Neural cell (in vitro differentiated cells): Measurements from ENCODE around the gene ASAP3. TPM values are rescaled to one million over a fixed set of nuclear protein-coding genes. Genes with fewer than 3 reads are reported as not detected.
"Not testable (repeated sequence)": the region's sequence is repeated elsewhere in the genome, so short reads cannot be mapped to it uniquely, and the experiment has no call there.

Source experiments
- H2AFZ ChIP-seq: fragments of 200-600, 300-800 bp; sonication (generic), shearing (Covaris generic); 2 replicates; pipeline ENCODE4 v1.6.0; 2014; ENCODE audit warnings: low read depth, mild to moderate bottlenecking, antibody characterized with exemption, low read length, moderate library complexity
- H3F3A ChIP-seq: fragments of 200-600 bp; shearing (Covaris generic); 2 replicates; pipeline ENCODE4 v1.6.1; 2016; ENCODE audit warnings: mild to moderate bottlenecking, moderate library complexity, mixed read lengths, antibody characterized with exemption, low read length; ENCODE audit not compliant: insufficient read depth, poor library complexity, severe bottlenecking
- H3K27ac ChIP-seq: fragments of 200-600, 300-800 bp; sonication (generic), shearing (Covaris generic); 2 replicates; pipeline ENCODE4 v1.5.1; 2014; ENCODE audit warnings: mild to moderate bottlenecking, low read length, moderate library complexity
- H3K27me3 ChIP-seq: fragments of 300-800, 200-600 bp; sonication (generic), shearing (Covaris generic); 2 replicates; pipeline ENCODE4 v1.6.0; 2014; ENCODE audit warnings: mild to moderate bottlenecking, low read depth, low read length, moderate library complexity; ENCODE audit not compliant: insufficient read depth
- H3K36me3 ChIP-seq: fragments of 300-800, 200-600 bp; sonication (generic), shearing (Covaris generic); 2 replicates; pipeline ENCODE4 v1.5.1; 2014; ENCODE audit warnings: mild to moderate bottlenecking, antibody characterized with exemption, low read length, moderate library complexity; ENCODE audit not compliant: insufficient read depth
- H3K4me2 ChIP-seq: fragments of 300-800, 200-600 bp; sonication (generic), shearing (Covaris generic); 2 replicates; pipeline ENCODE4 v1.6.0; 2014; ENCODE audit warnings: mild to moderate bottlenecking, low read length
- H3K4me3 ChIP-seq: fragments of 300-800, 200-600 bp; sonication (generic), shearing (Covaris generic); 2 replicates; pipeline ENCODE4 v1.5.1; 2014; ENCODE audit warnings: mild to moderate bottlenecking, low read length, moderate library complexity
- H3K79me2 ChIP-seq: fragments of 200-600 bp; shearing (Covaris generic); replicated peaks from 2 replicates; pipeline ENCODE4 v1.6.0; 2014; ENCODE audit warnings: mild to moderate bottlenecking, low read length, moderate library complexity; ENCODE audit not compliant: insufficient read depth
- H3K9ac ChIP-seq: fragments of 300-800, 200-600 bp; sonication (generic), shearing (Covaris generic); 2 replicates; pipeline ENCODE4 v1.6.1; 2016; ENCODE audit warnings: mild to moderate bottlenecking, low read length, mixed read lengths
- H3K9me2 ChIP-seq: fragments of 200-600 bp; shearing (Covaris generic); 2 replicates; pipeline ENCODE4 v1.6.1; 2016; ENCODE audit warnings: mild to moderate bottlenecking, low read length, mixed read lengths; ENCODE audit not compliant: insufficient read depth
- H3K9me3 ChIP-seq: fragments of 200-600, 300-800 bp; sonication (generic), shearing (Covaris generic); 2 replicates; pipeline ENCODE4 v1.6.1; 2016; ENCODE audit warnings: mild to moderate bottlenecking, mixed run types, low read length, moderate library complexity, mixed read lengths
- H4K20me1 ChIP-seq: fragments of 200-600 bp; shearing (Covaris generic); 2 replicates; pipeline ENCODE4 v1.6.1; 2016; ENCODE audit warnings: mild to moderate bottlenecking, mixed run types; ENCODE audit not compliant: insufficient read depth
- EP300 ChIP-seq: fragments of 450-650 bp; conservative IDR thresholded peaks from 2 replicates; pipeline ENCODE4 v1.6.1; 2014; ENCODE audit warnings: antibody characterized with exemption, mild to moderate bottlenecking, moderate library complexity; ENCODE audit not compliant: poor library complexity, severe bottlenecking
- EZH2 ChIP-seq: fragments of 200-600, 300-800 bp; shearing (Covaris generic), sonication (generic); IDR thresholded peaks from 2 replicates; pipeline ENCODE4 v1.6.1; 2014; ENCODE audit warnings: antibody characterized with exemption, low read length, borderline replicate concordance, mild to moderate bottlenecking; ENCODE audit not compliant: insufficient read depth, poor library complexity, severe bottlenecking
- MXI1 ChIP-seq: fragments of 450-650 bp; conservative IDR thresholded peaks from 2 replicates; pipeline ENCODE4 v1.6.1; 2014; ENCODE audit warnings: antibody characterized with exemption, mild to moderate bottlenecking; ENCODE audit not compliant: poor library complexity, severe bottlenecking
- POLR2AphosphoS5 ChIP-seq: IDR thresholded peaks from 2 replicates; pipeline ENCODE4 v1.6.1; 2012
- RAD21 ChIP-seq: fragments of 450-650 bp; conservative IDR thresholded peaks from 2 replicates; pipeline ENCODE4 v1.6.1; 2014; ENCODE audit warnings: antibody characterized with exemption, mild to moderate bottlenecking, moderate library complexity
- REST ChIP-seq: IDR thresholded peaks from 2 replicates; pipeline ENCODE4 v1.6.1; 2012; ENCODE audit warnings: borderline replicate concordance
- SMC3 ChIP-seq: fragments of 450-650 bp; conservative IDR thresholded peaks from 2 replicates; pipeline ENCODE4 v1.6.1; 2014; ENCODE audit warnings: antibody characterized with exemption, mild to moderate bottlenecking, moderate library complexity; ENCODE audit not compliant: poor library complexity
- TAF1 ChIP-seq: IDR thresholded peaks from 2 replicates; pipeline ENCODE4 v1.6.1; 2012; ENCODE audit warnings: low read depth
- polyA plus RNA-seq: library from polyadenylated mRNA; depleted of rRNA; stranded (reverse); fragments of >200 nt; gene quantifications from 2 replicates; pipeline ENCODE4 v1.2.3, GENCODE V29; 2014
- TF ChIP-seq, protein P1 (sequence below): fragments of 450-650 bp; IDR thresholded peaks from 2 replicates; pipeline ENCODE4 v1.5.1; 2014; ENCODE audit warnings: antibody characterized with exemption, mild to moderate bottlenecking, moderate library complexity; ENCODE audit not compliant: poor library complexity, severe bottlenecking

The ASAP3 gene
- polyA plus RNA-seq, 1 donor from 2014 or later = 24.9 TPM

GRCh38 chr1:23506376-23507107, 22.6 kb upstream of the ASAP3 start:
- no peaks in the 10 kb centered on the region for H3F3A ChIP-seq
- H3K9me3 ChIP-seq = no peaks in the 10 kb centered on the region
- H3K4me2 ChIP-seq = no peak overlapping the region
- no peak overlapping the region for H2AFZ ChIP-seq
- no peaks in the 10 kb centered on the region for H3K36me3 ChIP-seq
- no peaks in the 10 kb centered on the region for H3K27me3 ChIP-seq
- no peaks in the 10 kb centered on the region for H3K79me2 ChIP-seq
- no peak overlapping the region for H3K9ac ChIP-seq
- H3K9me2 ChIP-seq = no peaks in the 10 kb centered on the region
- no peak overlapping the region for H3K27ac ChIP-seq
- no peak overlapping the region for H3K4me3 ChIP-seq
- no peaks in the 10 kb centered on the region for H4K20me1 ChIP-seq
- TF ChIP-seq SMC3 = no peak
- TF ChIP-seq MXI1 = no peak
- TF ChIP-seq RAD21 = no peak

DNA sequence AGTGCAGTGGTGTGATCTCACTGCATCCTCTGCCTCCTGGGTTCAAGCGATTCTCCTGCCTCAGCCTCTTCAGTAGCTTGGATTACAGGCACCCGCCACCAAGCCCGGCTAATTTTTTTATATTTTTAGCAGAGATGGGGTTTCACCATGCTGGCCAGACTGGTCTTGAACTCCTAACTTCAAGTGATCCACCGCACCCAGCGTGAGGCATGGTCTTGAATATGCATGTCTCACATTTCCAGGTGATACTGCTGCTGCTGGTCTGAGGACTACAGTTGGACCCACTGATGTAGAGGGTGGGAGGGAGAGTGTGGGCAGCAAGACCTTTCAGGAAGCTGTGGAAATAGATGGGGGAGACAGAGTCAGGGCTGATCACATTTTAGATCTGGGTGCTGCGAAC, 21.9 kb upstream of the ASAP3 start:
- no peak for TF ChIP-seq EP300
- TF ChIP-seq EZH2 = no peak
- TF ChIP-seq, protein P1, sequence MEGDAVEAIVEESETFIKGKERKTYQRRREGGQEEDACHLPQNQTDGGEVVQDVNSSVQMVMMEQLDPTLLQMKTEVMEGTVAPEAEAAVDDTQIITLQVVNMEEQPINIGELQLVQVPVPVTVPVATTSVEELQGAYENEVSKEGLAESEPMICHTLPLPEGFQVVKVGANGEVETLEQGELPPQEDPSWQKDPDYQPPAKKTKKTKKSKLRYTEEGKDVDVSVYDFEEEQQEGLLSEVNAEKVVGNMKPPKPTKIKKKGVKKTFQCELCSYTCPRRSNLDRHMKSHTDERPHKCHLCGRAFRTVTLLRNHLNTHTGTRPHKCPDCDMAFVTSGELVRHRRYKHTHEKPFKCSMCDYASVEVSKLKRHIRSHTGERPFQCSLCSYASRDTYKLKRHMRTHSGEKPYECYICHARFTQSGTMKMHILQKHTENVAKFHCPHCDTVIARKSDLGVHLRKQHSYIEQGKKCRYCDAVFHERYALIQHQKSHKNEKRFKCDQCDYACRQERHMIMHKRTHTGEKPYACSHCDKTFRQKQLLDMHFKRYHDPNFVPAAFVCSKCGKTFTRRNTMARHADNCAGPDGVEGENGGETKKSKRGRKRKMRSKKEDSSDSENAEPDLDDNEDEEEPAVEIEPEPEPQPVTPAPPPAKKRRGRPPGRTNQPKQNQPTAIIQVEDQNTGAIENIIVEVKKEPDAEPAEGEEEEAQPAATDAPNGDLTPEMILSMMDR = no peak
- no peak for TF ChIP-seq POLR2AphosphoS5
- TF ChIP-seq SMC3 = no peak
- no peak for TF ChIP-seq MXI1
- no peak for TF ChIP-seq REST
- TF ChIP-seq RAD21 = no peak
- no peak for TF ChIP-seq TAF1
- no peaks in the 10 kb centered on the region for H3K36me3 ChIP-seq
- no peaks in the 10 kb centered on the region for H4K20me1 ChIP-seq
- H3K27me3 ChIP-seq = no peaks in the 10 kb centered on the region
- no peak overlapping the region for H3K4me3 ChIP-seq
- H3K9me3 ChIP-seq = no peaks in the 10 kb centered on the region
- H3K9me2 ChIP-seq = no peaks in the 10 kb centered on the region
- H3K9ac ChIP-seq = no peak overlapping the region
- H3K27ac ChIP-seq = no peak overlapping the region
- no peaks in the 10 kb centered on the region for H3F3A ChIP-seq
- H3K4me2 ChIP-seq = no peak overlapping the region
- H2AFZ ChIP-seq = no peak overlapping the region
- H3K79me2 ChIP-seq = no peaks in the 10 kb centered on the region

DNA sequence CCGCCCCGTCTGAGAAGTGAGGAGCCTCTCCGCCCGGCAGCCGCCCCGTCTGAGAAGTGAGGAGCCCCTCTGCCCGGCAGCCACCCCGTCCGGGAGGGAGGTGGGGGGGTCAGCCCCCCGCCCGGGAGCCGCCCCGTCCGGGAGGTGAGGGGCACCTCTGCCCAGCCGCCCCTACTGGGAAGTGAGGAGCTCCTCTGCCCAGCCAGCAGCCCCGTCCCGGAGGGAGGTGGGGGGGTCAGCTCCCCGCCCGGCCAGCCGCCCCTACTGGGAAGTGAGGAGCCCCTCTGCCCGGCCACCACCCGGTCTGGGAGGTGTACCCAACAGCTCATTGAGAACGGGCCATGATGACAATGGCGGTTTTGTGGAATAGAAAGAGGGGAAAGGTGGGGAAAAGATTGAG, 20.2 kb upstream of the ASAP3 start:
- not testable (repeated sequence) for H3K4me3 ChIP-seq, H3K27ac ChIP-seq, H3K9me2 ChIP-seq, H3F3A ChIP-seq, H3K9me3 ChIP-seq, H3K36me3 ChIP-seq, H3K27me3 ChIP-seq, H3K79me2 ChIP-seq, H4K20me1 ChIP-seq, H3K4me2 ChIP-seq, H3K9ac ChIP-seq, H2AFZ ChIP-seq
